GM10266 (cell line): ENCODE results near the gene UBE3A.

ENCODE experiments used
- DNase-seq: peaks from one replicate; pipeline ENCODE4 v3.0.0; 2012; ENCODE audit errors: extremely low spot score
- CTCF ChIP-seq: IDR thresholded peaks from 2 replicates; pipeline ENCODE4 v1.5.1; 2012; ENCODE audit warnings: mild to moderate bottlenecking, low read depth; ENCODE audit not compliant: control insufficient read depth, insufficient read depth; ENCODE audit errors: missing control alignments

The UBE3A gene

GRCh38 chr15:25325187-25325586 is 113.6 kb downstream of the UBE3A start:
- no peak for TF ChIP-seq CTCF

GRCh38 chr15:25323420-25323819 is 115.4 kb downstream of the UBE3A start:
- no peak for TF ChIP-seq CTCF
- no peak for DNase-seq

More at GRCh38 chr15:25325187-25325586, 113.6 kb downstream of the UBE3A start:
- DNase-seq: no peak

- DNase-seq: no peak
- TF ChIP-seq CTCF: no peak
Observed at GRCh38 chr15:25287823-25288222, 151.0 kb downstream of the UBE3A start.
